Nephron progenitor cell (in vitro differentiated cells): ENCODE data around the gene UBA6.

Source experiments
- DNase-seq: peaks from one replicate; pipeline ENCODE4 v3.0.0; 2021
- H3K27ac Mint-ChIP-seq: 2 replicates; pipeline ENCODE4 v1.8.0; 2021; ENCODE audit warnings: mild to moderate bottlenecking, moderate library complexity, mixed read lengths
- H3K27me3 Mint-ChIP-seq: 2 replicates; pipeline ENCODE4 v1.8.0; 2021; ENCODE audit warnings: mild to moderate bottlenecking, low read depth, mixed read lengths; ENCODE audit not compliant: poor library complexity
- H3K36me3 Mint-ChIP-seq: 2 replicates; pipeline ENCODE4 v1.8.0; 2021; ENCODE audit warnings: low read depth, mixed read lengths
- H3K4me1 Mint-ChIP-seq: 2 replicates; pipeline ENCODE4 v1.8.0; 2021; ENCODE audit warnings: mixed read lengths
- H3K4me3 Mint-ChIP-seq: 2 replicates; pipeline ENCODE4 v1.8.0; 2021; ENCODE audit warnings: mild to moderate bottlenecking, moderate library complexity, mixed read lengths
- H3K9me3 Mint-ChIP-seq: 2 replicates; pipeline ENCODE4 v1.8.0; 2021; ENCODE audit warnings: mild to moderate bottlenecking, moderate library complexity, mixed read lengths
- TF ChIP-seq, protein P1 (sequence below): fragments of 200-600 bp; sonication (generic); IDR thresholded peaks from 2 replicates; pipeline ENCODE4 v1.5.0; 2021; ENCODE audit warnings: antibody characterized with exemption

Gene UBA6

GRCh38 chr4:67573193-67573592 lies 127.8 kb downstream of the UBA6 start:
- H3K27me3 Mint-ChIP-seq: peaks cover 3% of the 10 kb centered on the region
- no peak overlapping the region for H3K27ac Mint-ChIP-seq
- no peaks in the 10 kb centered on the region for H3K36me3 Mint-ChIP-seq
- no peak for DNase-seq
- H3K4me1 Mint-ChIP-seq: peaks cover 16% of the 10 kb centered on the region
- TF ChIP-seq, protein P1, sequence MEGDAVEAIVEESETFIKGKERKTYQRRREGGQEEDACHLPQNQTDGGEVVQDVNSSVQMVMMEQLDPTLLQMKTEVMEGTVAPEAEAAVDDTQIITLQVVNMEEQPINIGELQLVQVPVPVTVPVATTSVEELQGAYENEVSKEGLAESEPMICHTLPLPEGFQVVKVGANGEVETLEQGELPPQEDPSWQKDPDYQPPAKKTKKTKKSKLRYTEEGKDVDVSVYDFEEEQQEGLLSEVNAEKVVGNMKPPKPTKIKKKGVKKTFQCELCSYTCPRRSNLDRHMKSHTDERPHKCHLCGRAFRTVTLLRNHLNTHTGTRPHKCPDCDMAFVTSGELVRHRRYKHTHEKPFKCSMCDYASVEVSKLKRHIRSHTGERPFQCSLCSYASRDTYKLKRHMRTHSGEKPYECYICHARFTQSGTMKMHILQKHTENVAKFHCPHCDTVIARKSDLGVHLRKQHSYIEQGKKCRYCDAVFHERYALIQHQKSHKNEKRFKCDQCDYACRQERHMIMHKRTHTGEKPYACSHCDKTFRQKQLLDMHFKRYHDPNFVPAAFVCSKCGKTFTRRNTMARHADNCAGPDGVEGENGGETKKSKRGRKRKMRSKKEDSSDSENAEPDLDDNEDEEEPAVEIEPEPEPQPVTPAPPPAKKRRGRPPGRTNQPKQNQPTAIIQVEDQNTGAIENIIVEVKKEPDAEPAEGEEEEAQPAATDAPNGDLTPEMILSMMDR: no peak
- no peaks in the 10 kb centered on the region for H3K9me3 Mint-ChIP-seq
- H3K4me3 Mint-ChIP-seq: no peak overlapping the region

DNA sequence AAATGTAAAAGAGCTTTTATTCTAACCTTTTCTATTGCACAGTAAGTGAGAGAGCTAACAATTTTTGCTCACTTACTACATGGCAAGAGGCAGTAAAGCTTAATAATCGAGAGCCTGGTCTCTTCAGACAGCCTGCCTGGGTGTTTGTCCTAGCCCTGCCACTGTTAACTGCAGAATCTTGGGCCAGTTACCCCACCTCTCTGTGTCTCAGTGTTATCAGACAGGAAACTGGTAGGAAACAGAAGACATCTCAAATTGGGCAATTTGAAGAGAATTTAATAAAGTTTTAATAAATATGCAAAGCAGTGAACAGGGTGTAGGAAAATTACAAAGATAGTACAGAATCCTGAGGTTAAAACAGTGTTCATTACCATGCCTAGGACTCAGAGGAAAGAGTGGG lies 129.0 kb downstream of the UBA6 start:
- Mint-ChIP-seq H3K27me3 (peaks cover 3% of the 10 kb centered on the region), H3K4me1 (peaks cover 16% of the 10 kb centered on the region), H3K9me3 (no peaks in the 10 kb centered on the region), H3K4me3 (no peak overlapping the region), H3K27ac (no peak overlapping the region), H3K36me3 (no peaks in the 10 kb centered on the region)
- TF ChIP-seq, protein P1: no peak
- DNase-seq: no peak

DNA sequence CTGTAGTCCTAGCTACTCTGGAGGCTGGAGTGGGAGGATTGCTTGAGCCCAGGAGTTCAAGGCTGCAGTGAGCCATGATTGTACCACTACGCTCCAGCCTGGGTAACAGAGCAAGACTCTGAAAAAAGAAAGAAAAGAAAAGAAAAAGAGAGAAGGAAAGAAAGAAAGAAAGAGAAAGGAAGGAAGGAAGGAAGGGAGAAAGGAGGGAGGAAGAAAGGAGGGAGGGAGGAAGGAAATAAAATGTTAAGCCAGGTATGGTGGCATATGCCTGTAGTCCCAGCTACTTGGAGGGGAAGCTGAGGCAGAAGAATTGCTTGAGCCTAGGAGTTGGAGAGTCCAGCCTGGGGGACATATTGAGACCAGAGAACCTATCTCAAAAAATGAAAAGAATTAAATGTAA lies 130.4 kb downstream of the UBA6 start:
- H3K27me3 Mint-ChIP-seq: peaks cover 3% of the 10 kb centered on the region
- H3K4me1 Mint-ChIP-seq: peaks cover 6% of the 10 kb centered on the region
- no peaks in the 10 kb centered on the region for H3K9me3 Mint-ChIP-seq
- H3K36me3 Mint-ChIP-seq: no peaks in the 10 kb centered on the region
- DNase-seq: no peak
- H3K4me3 Mint-ChIP-seq: no peak overlapping the region
- TF ChIP-seq, protein P1: no peak
- no peak overlapping the region for H3K27ac Mint-ChIP-seq

- DNase-seq: no peak
- Mint-ChIP-seq H3K4me1 (no peaks in the 10 kb centered on the region), H3K27ac (no peak overlapping the region), H3K4me3 (no peak overlapping the region), H3K36me3 (no peaks in the 10 kb centered on the region), H3K9me3 (no peaks in the 10 kb centered on the region), H3K27me3 (peaks cover 3% of the 10 kb centered on the region)
- TF ChIP-seq, protein P1: no peak
These were observed 132.1 kb downstream of the UBA6 start for GRCh38 chr4:67568820-67569219.

DNA sequence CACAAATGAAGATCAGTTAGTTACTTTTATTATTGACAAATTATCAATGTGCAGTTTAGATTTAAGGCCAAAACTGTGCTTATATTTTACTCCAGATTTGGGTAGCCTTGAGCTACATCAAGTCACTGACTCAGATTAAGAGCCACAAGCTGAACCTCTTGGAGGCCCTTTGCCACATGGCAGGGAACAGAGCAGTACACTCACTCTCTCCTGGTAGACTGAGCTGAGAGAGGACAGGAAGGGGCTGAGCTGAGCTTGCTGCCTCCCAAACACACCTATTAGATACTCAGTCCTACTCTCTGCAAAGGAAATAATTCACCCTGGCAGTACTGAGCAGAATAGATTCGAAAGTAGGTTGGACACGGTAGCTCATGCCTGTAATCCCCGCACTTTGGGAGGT lies 134.6 kb downstream of the UBA6 start:
- Mint-ChIP-seq H3K4me3 (no peak overlapping the region), H3K36me3 (no peaks in the 10 kb centered on the region), H3K27ac (no peak overlapping the region), H3K9me3 (no peaks in the 10 kb centered on the region), H3K27me3 (peaks cover 3% of the 10 kb centered on the region), H3K4me1 (no peaks in the 10 kb centered on the region)
- DNase-seq: no peak
- TF ChIP-seq, protein P1: no peak

DNA sequence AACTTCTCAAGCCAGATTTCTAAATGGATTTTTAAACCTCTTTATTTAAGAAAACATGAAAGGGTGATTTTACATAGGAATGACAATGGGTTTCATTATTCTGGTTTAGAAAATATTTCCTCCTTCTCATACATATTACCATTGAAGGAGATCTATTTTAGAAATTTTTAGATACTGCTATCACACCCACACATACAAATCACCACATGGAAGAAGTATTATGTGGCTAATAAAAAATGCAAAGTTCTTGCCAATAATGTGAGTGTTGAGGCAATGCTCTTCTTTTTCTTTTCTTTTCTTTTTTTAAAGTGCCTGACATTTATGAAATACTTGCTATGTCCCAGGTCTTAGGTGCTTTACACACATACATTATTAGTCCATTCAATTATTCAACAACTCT lies 135.7 kb downstream of the UBA6 start:
- TF ChIP-seq, protein P1: no peak
- Mint-ChIP-seq H3K4me1 (no peaks in the 10 kb centered on the region), H3K9me3 (no peaks in the 10 kb centered on the region), H3K36me3 (no peaks in the 10 kb centered on the region), H3K27ac (no peak overlapping the region), H3K4me3 (no peak overlapping the region), H3K27me3 (no peaks in the 10 kb centered on the region)
- no peak for DNase-seq
